DMS153 (cell line): ENCODE data around the gene TRAPPC12.
"Not testable (repeated sequence)": the region's sequence is repeated elsewhere in the genome, so short reads cannot be mapped to it uniquely, and the experiment has no call there.

Experiments used
- DNase-seq: peaks from one replicate; lab custom pipeline; 2025; lab: John Stamatoyannopoulos, UW

Gene TRAPPC12

DNA sequence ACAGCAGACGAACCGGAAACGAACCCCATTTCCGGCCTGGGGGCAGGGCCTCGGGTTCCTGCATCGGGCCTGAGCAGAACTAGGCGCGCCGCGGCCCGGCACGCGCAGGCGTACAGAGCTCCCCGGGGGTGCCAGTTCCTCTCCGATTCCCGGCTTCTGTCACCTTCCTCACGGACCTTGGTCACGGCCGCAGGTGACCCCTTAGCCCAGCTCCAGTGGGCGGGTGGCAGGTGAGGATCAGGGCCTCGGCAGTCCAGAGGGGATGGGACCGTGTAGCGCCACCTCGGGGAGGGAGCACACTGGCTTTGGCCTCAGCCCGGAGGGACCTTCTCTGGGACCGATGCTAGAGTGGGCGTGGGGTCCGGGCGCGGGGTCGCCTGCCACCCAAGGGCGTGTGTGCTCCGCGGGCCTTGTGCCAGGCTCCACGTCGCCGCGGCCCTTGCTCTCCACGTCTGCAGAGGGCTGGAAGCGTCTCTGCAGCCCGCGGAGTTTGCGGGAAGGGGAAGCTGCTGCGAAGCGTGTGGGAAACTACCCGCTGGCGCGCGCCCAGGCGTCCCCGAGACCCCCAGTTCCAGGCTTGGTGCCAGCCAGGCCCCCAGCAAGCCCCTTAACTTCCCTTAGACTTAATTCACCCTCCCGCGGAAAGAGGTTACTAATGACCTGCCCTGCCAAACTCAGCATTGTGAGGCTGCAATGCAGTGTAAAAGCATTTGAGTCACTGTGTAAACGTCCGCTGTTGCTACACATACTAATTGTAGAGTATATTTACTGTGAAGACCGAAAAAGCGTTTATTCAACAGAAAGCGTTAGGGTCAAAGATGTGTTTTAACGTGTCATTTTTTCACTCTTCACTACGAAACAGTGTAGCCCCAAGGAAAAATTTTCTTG lies at the start of gene TRAPPC12:
Gene TRAPPC12 (plus strand): TSS at position 48 of the 888 bp plus-strand sequence. CDS start 7,930 bp downstream, outside the sequence.
- peak; percentile 81 for DNase-seq

DNA sequence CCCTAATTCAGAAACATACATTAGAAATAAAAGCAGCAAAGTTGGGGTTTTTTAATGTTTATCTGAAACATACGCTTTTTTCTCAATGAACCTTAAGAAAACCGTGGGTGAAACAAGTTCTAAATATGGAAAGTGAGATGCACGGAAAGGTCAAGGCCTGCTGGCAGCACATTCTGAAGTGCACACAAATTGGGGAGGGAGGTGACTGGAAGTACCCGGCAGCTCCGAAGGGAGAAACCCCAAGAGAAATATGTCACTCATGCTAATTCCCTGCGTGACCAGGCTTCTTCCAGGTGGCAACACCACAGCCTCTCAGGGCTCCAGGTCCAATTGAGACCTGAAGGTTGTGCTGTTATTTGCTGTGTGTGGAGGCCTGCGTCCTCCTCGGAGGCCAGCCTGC lies 47.4 kb upstream of the TRAPPC12 start:
- DNase-seq: no peak

- no peak for DNase-seq
Observed at GRCh38 chr2:3334392-3335345, 44.8 kb upstream of the TRAPPC12 start.

- no peak for DNase-seq
Observed at GRCh38 chr2:3336844-3337243, 42.6 kb upstream of the TRAPPC12 start.

DNA sequence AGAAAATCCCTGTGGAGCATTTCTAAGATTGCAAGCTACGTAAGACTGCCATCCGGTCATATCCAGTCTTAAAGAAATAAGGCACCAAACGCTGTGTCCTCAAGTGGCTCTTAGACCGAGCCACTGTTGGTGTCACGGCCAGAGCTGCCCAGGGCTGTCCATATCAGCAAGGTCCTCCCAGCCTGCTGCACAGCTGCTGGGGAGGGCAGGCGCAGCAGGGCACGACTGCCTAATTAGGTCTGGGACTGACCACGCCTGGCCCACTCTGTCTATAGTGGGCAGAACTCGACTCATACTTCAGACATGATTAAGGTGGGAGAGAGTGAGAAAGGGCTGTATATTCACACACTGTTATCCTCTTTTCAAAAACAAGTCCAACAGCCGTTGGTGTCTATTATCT lies 41.2 kb upstream of the TRAPPC12 start:
- DNase-seq: no peak

GRCh38 chr2:3340144-3340543 lies 39.4 kb upstream of the TRAPPC12 start:
- DNase-seq: no peak

DNA sequence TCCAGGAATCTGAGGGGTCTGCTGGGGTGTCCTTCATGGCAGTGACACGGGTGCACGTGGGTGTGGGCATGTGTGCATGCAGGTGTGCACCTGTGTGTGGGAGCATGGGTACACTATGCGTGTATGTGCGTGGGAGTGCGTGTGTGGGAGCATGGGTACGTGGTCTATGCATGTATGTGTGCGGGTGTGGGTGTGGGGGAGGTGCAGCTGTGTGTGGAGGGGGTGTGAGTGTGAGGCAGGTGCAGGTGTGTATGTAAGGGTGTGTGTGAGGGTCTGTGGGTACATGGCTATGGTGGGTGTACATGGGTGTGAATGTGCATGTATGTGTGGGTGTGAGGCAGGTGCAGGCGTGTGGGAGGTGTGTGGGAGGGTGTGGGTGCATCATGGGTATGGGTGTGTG lies 38.2 kb upstream of the TRAPPC12 start:
- no peak for DNase-seq

DNA sequence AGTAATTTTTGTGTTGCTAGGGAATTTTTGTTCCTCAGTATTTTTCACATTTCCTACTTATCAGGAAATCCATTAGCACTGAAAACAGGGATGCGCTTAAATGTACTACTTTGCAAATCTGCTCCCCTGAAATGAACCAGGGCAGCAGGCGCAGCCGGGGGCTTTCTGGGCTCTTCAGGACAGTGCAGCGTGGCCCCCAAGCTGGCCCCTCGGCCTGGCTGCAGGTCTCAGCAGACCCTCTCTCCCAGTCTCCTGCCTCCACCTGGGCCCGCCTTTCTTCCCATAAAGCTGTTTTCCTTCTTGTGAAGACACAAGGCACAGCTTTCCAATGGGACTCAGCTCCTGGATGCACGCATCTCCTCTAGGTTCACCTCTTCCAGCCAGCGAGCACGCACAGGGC lies 37.2 kb upstream of the TRAPPC12 start:
- no peak for DNase-seq

DNA sequence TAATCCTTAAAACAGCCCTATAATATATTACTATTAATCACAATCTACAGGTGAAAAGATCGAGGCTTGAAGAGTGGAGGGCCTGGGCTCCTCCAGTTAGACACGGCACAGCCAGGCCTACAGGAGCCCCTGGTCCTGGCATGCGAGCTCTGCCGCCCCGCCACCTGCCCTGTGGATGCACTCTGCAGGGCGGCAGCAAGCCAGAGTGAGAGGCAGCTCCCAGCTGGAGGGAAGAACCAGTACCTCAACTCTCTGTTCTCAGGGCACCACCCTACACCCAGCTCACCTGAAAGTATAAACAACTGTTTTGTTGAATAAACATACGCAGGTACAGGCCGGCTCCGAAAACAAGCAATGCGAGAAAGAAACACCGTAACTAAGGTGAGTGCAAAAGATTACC lies 36.5 kb upstream of the TRAPPC12 start:
- no peak for DNase-seq

GRCh38 chr2:3344897-3345296 lies 34.6 kb upstream of the TRAPPC12 start:
- DNase-seq: no peak

GRCh38 chr2:3345621-3346020 lies 33.9 kb upstream of the TRAPPC12 start:
- no peak for DNase-seq

- DNase-seq: peak; percentile 9
Observed at GRCh38 chr2:3348767-3349166, 30.7 kb upstream of the TRAPPC12 start.

DNA sequence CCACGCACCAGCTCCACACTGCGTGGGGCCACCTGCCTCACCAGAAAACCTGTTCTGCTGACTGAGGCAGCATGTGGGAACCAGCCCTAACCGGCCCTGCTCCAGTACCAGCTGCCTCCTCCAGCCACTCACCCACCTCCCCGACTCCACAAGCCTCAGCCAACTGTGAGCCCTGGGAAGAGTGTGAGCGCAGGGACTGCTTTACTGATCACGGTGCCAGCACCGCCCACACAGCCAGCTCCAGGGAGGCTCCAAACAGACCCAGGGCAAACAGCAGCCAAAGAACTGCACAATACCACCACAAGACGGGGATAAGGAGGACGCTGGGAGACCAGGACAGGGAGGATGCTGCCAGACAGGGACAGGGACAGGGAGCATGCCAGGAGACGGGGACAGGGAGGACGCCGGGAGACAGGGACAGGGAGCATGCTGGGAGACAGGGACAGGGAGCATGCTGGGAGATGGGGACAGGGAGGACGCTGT lies 30.2 kb upstream of the TRAPPC12 start:
- DNase-seq: peak; percentile 23

DNA sequence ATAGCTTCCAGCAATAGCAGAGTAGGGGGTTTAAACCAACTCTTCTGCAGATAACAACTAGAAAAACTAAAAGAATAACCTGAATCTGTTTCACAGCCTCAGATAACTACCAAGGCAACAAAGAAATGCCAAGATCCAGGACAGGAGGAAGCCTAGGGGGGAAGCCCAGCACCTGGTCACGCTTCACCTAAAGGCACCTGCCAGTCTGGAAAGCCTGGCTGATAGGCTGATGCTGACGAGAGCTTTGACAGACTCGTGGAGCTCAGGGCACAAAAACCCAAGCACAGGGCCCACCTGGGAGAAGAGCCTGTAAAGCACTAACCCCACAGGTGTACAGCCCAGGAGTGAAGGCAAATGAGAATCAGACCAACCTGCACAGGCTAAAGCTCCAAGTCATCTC lies 24.5 kb upstream of the TRAPPC12 start:
- DNase-seq: no peak

- no peak for DNase-seq
Observed at GRCh38 chr2:3355951-3356569, 23.4 kb upstream of the TRAPPC12 start.

DNA sequence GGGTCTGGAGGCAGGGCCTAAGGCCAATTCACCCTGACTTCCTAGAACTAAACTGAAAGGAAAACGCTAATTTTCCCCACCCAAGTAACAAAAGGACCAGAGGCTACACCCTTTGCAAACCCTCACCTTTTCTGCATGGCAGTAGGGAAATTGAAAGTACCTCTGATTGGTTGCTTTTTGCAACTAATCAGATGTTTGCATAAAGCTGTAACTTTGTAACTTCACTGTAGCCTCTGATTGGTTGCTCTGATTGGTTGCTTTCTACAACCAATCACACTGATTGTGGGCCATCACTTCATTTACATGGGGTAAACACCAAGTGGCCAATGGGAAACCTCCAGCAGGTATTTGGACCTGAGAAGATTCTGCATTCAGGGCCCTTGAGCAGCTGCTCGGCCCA lies 22.7 kb upstream of the TRAPPC12 start:
- DNase-seq: no peak

- not testable (repeated sequence) for DNase-seq
Observed at GRCh38 chr2:3357446-3357845, 22.0 kb upstream of the TRAPPC12 start.

DNA sequence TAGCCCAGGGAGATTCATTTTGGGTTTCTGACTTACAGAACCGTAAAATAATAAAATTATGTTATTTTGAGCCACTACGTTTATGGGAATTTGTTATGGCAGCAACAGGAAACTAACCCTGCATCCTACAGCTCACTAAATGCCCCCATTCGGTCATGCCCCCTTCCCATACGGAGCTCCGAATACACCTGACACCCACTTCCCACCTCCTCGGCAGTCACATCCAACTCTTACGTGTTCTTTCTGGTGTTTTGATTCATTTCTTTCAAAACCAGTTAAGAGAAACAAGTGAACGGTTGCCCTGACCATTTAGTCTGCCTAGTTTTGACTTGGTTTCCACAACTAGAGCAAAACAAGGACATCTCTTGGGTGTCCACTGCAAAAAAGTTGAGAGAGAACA lies 21.6 kb upstream of the TRAPPC12 start:
- DNase-seq: no peak

GRCh38 chr2:3361518-3362389 lies 17.7 kb upstream of the TRAPPC12 start:
- DNase-seq: no peak

GRCh38 chr2:3365219-3365618 lies 14.3 kb upstream of the TRAPPC12 start:
- DNase-seq: no peak

- no peak for DNase-seq
Observed at GRCh38 chr2:3368261-3368722, 11.2 kb upstream of the TRAPPC12 start.
